HepG2 (cell line): ENCODE measurements around the gene APBB2. TPM values are rescaled to one million over a fixed set of nuclear protein-coding genes. Genes with fewer than 3 reads are reported as not detected.
A peak's percentile ranks its signal among the peaks of the same experiment; 100 is the strongest.

Source experiments
- CEBPZ ChIP-seq: IDR thresholded peaks from 2 replicates; pipeline ENCODE4 v1.6.1; 2012; ENCODE audit warnings: low read length, improper control_type of control experiment
- LCORL ChIP-seq, 2 experiments: fragments of 450-650 bp in 1 of 2; sonication (generic) in 1 of 2; formaldehyde crosslinking in 1 of 2; IDR thresholded peaks; 2 replicates each; pipeline versions ENCODE4 v1.5.0 to v1.6.1; 2017 to 2020; ENCODE audit warnings: antibody characterized with exemption in 1 of 2, missing genetic modification reagents in 1 of 2
- MYNN ChIP-seq: sonication (generic); formaldehyde crosslinking; IDR thresholded peaks from 2 replicates; pipeline ENCODE4 v1.4.0; 2020; ENCODE audit warnings: mild to moderate bottlenecking, low read depth, missing genetic modification reagents
- MZF1 ChIP-seq: sonication (generic); formaldehyde crosslinking; IDR thresholded peaks from 2 replicates; pipeline ENCODE4 v1.8.1; 2023; ENCODE audit warnings: mild to moderate bottlenecking, missing genetic modification reagents, borderline replicate concordance
- SKIL ChIP-seq: sonication (generic); formaldehyde crosslinking; IDR thresholded peaks from 2 replicates; pipeline ENCODE4 v1.8.0; 2022; ENCODE audit warnings: missing genetic modification reagents, mild to moderate bottlenecking, moderate library complexity, borderline replicate concordance
- TEAD2 ChIP-seq: sonication (generic); formaldehyde crosslinking; IDR thresholded peaks from 2 replicates; pipeline ENCODE4 v1.9.0; 2021; ENCODE audit warnings: missing genetic modification reagents
- TGIF2 ChIP-seq: IDR thresholded peaks from 2 replicates; pipeline ENCODE4 v1.6.1; 2016; ENCODE audit warnings: control low read depth, missing compliant biosample characterization
- TIGD3 ChIP-seq: sonication (generic); formaldehyde crosslinking; IDR thresholded peaks from 2 replicates; pipeline ENCODE4 v1.5.1; 2020; ENCODE audit warnings: mild to moderate bottlenecking, missing genetic modification reagents, borderline replicate concordance
- ZNF235 ChIP-seq: sonication (generic); formaldehyde crosslinking; IDR thresholded peaks from 2 replicates; pipeline ENCODE4 v1.8.1; 2023; ENCODE audit warnings: mild to moderate bottlenecking, missing genetic modification reagents, borderline replicate concordance
- ZNF777 ChIP-seq: sonication (generic); formaldehyde crosslinking; IDR thresholded peaks from 2 replicates; pipeline ENCODE4 v1.4.0; 2020; ENCODE audit warnings: missing genetic modification reagents
- ZNF781 ChIP-seq: sonication (generic); formaldehyde crosslinking; IDR thresholded peaks from 2 replicates; pipeline ENCODE4 v1.5.1; 2020; ENCODE audit warnings: borderline replicate concordance, mild to moderate bottlenecking, missing genetic modification reagents; ENCODE audit errors: not compliant biosample characterization
- ZXDC ChIP-seq: sonication (generic); formaldehyde crosslinking; IDR thresholded peaks from 2 replicates; pipeline ENCODE4 v1.5.0; 2020; ENCODE audit warnings: mild to moderate bottlenecking, missing genetic modification reagents
- polyA plus RNA-seq, 8 experiments: library from polyadenylated mRNA; depleted of rRNA in 3 of 8; stranded (reverse) in 7 of 8; unstranded in 1 of 8; fragments of >200 nt; fragmentation: Illumina TruSeq in 4 of 8; extraction: Trizol in 4 of 8; gene quantifications; 2 replicates each; pipeline versions ENCODE4 v1.2.1 to v1.2.3, GENCODE V29; 2011 to 2016; ENCODE audit warnings: low read depth in 4 of 8, missing spikeins in 1 of 8, mixed read lengths in 1 of 8; ENCODE audit not compliant: insufficient read depth in 1 of 8
- total RNA-seq, 5 experiments: library from RNA; depleted of rRNA; stranded (reverse); fragments of >200 nt; fragmentation: Illumina TruSeq; extraction: Trizol; gene quantifications; 2 replicates each; pipeline ENCODE4 v1.2.3, GENCODE V29; 2016; ENCODE audit warnings: low read depth in 1 of 5
- TF ChIP-seq, protein P1 (sequence below): sonication (generic); formaldehyde crosslinking; IDR thresholded peaks from 2 replicates; pipeline ENCODE4 v1.4.0; 2020; ENCODE audit warnings: missing genetic modification reagents
- TF ChIP-seq, protein P2 (sequence below): sonication (generic); formaldehyde crosslinking; IDR thresholded peaks from 2 replicates; pipeline ENCODE4 v1.8.0; 2022; ENCODE audit warnings: mild to moderate bottlenecking, missing genetic modification reagents

The APBB2 gene
- total and polyA plus RNA-seq, 2 of the 13 experiments (the other 11 are each of a cell fraction or from before 2014, with no cell fraction given): 11.7 to 17.0 TPM

GRCh38 chr4:41216294-41217019 is 2.1 kb upstream of the APBB2 start (continued):
- TF ChIP-seq ZXDC (CRISPR knock-in tag) (no peak), TIGD3 (CRISPR knock-in tag) (no peak; the same call in 1 of the 2 replicates), CEBPZ (no peak), MZF1 (CRISPR knock-in tag) (no peak), ZNF781 (CRISPR knock-in tag) (peak; percentile 84), MYNN (CRISPR knock-in tag) (no peak), SKIL (no peak), LCORL (IDR thresholded peaks at IDR 0.05) (no peak), LCORL (CRISPR knock-in tag; IDR thresholded peaks at IDR 0.05) (peak; percentile 91), ZNF777 (CRISPR knock-in tag) (peak; percentile 100), ZNF235 (no peak), TGIF2 (CRISPR knock-in tag) (peak; percentile 79; the same call in 1 of the 2 replicates), TEAD2 (CRISPR knock-in tag) (no peak)
- TF ChIP-seq, protein P1, sequence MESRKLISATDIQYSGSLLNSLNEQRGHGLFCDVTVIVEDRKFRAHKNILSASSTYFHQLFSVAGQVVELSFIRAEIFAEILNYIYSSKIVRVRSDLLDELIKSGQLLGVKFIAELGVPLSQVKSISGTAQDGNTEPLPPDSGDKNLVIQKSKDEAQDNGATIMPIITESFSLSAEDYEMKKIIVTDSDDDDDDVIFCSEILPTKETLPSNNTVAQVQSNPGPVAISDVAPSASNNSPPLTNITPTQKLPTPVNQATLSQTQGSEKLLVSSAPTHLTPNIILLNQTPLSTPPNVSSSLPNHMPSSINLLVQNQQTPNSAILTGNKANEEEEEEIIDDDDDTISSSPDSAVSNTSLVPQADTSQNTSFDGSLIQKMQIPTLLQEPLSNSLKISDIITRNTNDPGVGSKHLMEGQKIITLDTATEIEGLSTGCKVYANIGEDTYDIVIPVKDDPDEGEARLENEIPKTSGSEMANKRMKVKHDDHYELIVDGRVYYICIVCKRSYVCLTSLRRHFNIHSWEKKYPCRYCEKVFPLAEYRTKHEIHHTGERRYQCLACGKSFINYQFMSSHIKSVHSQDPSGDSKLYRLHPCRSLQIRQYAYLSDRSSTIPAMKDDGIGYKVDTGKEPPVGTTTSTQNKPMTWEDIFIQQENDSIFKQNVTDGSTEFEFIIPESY (CRISPR knock-in tag): 0 out of 2 replicates have a peak, but pooled peaks have one; percentile 24
- TF ChIP-seq, protein P2, sequence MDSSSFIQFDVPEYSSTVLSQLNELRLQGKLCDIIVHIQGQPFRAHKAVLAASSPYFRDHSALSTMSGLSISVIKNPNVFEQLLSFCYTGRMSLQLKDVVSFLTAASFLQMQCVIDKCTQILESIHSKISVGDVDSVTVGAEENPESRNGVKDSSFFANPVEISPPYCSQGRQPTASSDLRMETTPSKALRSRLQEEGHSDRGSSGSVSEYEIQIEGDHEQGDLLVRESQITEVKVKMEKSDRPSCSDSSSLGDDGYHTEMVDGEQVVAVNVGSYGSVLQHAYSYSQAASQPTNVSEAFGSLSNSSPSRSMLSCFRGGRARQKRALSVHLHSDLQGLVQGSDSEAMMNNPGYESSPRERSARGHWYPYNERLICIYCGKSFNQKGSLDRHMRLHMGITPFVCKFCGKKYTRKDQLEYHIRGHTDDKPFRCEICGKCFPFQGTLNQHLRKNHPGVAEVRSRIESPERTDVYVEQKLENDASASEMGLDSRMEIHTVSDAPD (CRISPR knock-in tag): no peak
